Measurements from ENCODE around the gene TIMM9.

- TF ChIP-seq POLR2A (IDR thresholded peaks at IDR 0.05): no peak
- no peak for TF ChIP-seq CTCF (IDR thresholded peaks at IDR 0.05)
Observed at GRCh38 chr14:58476320-58476719, 49.0 kb upstream of the TIMM9 start.
